ENCODE measurements around the gene SLC25A24. TPM values are rescaled to one million over a fixed set of nuclear protein-coding genes. Genes with fewer than 3 reads are reported as not detected.

The SLC25A24 gene
- total and polyA plus RNA-seq, 4 experiments from 2014 or later, result 17.3 to 23.1 (median 18.9) TPM

GRCh38 chr1:108117945-108118902 lies 81.9 kb downstream of the SLC25A24 start:
- ChIA-PET POLR2A (ENCODE audit: partially characterized antibody) (interaction anchor here (0.7 kb wide), 1 partner anchor 12 kb away, joined by 3 read pairs; no protein-coding TSS in a partner anchor), CTCF (ENCODE audit: partially characterized antibody) (interaction anchor here (0.6 to 14.0 kb wide), 4 partner anchors 8 to 336 kb away, joined by 3 to 614 read pairs (median 4); no protein-coding TSS in a partner anchor)
- peaks cover 0 to 6% (median 2%) of the 10 kb centered on the region in 4 donors for H3K4me1 Mint-ChIP-seq
- no peaks in the 10 kb centered on the region for H3K4me1 ChIP-seq (ENCODE audit: insufficient read depth, low read length)
- intact Hi-C loops (cut with micrococcal nuclease), result no loop called here
- no peaks in the 10 kb centered on the region for H3K9me3 Mint-ChIP-seq
- no peak for DNase-seq
- H3K4me3 Mint-ChIP-seq, result no peak overlapping the region
- H3K9me3 ChIP-seq (ENCODE audit: control insufficient read depth in 1 of 2, low read length in 2 of 2), result no peaks in the 10 kb centered on the region
- H3K27ac ChIP-seq (ENCODE audit: low read depth, low read length), result no peak overlapping the region
- no peak overlapping the region for H3K27ac Mint-ChIP-seq
- H3K27me3 ChIP-seq (ENCODE audit: insufficient read depth, low read length), result no peaks in the 10 kb centered on the region
- no peaks in the 10 kb centered on the region for H3K36me3 Mint-ChIP-seq
- no peaks in the 10 kb centered on the region for H3K36me3 ChIP-seq (ENCODE audit: insufficient read depth, low read length)
- H3K27me3 Mint-ChIP-seq, result peaks cover 0 to 5% of the 10 kb centered on the region in 2 donors
- H3K4me3 ChIP-seq (ENCODE audit: low read length in 2 of 2), result no peak overlapping the region

- no peaks in the 10 kb centered on the region for H3K36me3 ChIP-seq (ENCODE audit: insufficient read depth, low read length)
- ChIA-PET POLR2A (ENCODE audit: partially characterized antibody) (interaction anchor here (0.7 kb wide), 1 partner anchor 13 kb away, joined by 3 read pairs; no protein-coding TSS in a partner anchor), CTCF (ENCODE audit: partially characterized antibody) (interaction anchor here (14.0 kb wide), 1 partner anchor 335 kb away, joined by 614 read pairs; no protein-coding TSS in a partner anchor)
- H3K4me3 ChIP-seq (ENCODE audit: low read length in 2 of 2), result no peak overlapping the region
- H3K27ac ChIP-seq (ENCODE audit: low read depth, low read length), result no peak overlapping the region
- H3K4me1 ChIP-seq (ENCODE audit: insufficient read depth, low read length), result no peaks in the 10 kb centered on the region
- Mint-ChIP-seq H3K27me3 (peaks cover 2 to 3% of the 10 kb centered on the region in 2 donors), H3K4me1 (peaks cover 0 to 6% (median 3%) of the 10 kb centered on the region in 4 donors), H3K36me3 (no peaks in the 10 kb centered on the region), H3K9me3 (no peaks in the 10 kb centered on the region), H3K4me3 (no peak overlapping the region), H3K27ac (no peak overlapping the region)
- no peaks in the 10 kb centered on the region for H3K27me3 ChIP-seq (ENCODE audit: insufficient read depth, low read length)
- no peak for DNase-seq
- intact Hi-C loops (cut with micrococcal nuclease), result no loop called here
- no peaks in the 10 kb centered on the region for H3K9me3 ChIP-seq (ENCODE audit: control insufficient read depth in 1 of 2, low read length in 2 of 2)
These were observed 82.9 kb downstream of the SLC25A24 start for GRCh38 chr1:108117237-108117636.

GRCh38 chr1:108114033-108114599 lies 86.0 kb downstream of the SLC25A24 start:
- Histone ChIP-seq H3K36me3 (ENCODE audit: insufficient read depth, low read length) (no peaks in the 10 kb centered on the region), H3K9me3 (ENCODE audit: control insufficient read depth in 1 of 2, low read length in 2 of 2) (no peaks in the 10 kb centered on the region), H3K4me3 (ENCODE audit: low read length in 2 of 2) (no peak overlapping the region), H3K27me3 (ENCODE audit: insufficient read depth, low read length) (no peaks in the 10 kb centered on the region), H3K27ac (ENCODE audit: low read depth, low read length) (no peak overlapping the region), H3K4me1 (ENCODE audit: insufficient read depth, low read length) (no peaks in the 10 kb centered on the region)
- H3K9me3 Mint-ChIP-seq, result no peaks in the 10 kb centered on the region
- ChIA-PET CTCF (ENCODE audit: partially characterized antibody) (no interaction called here), POLR2A (ENCODE audit: partially characterized antibody) (no interaction called here)
- H3K27ac Mint-ChIP-seq, result no peak overlapping the region
- no peaks in the 10 kb centered on the region for H3K36me3 Mint-ChIP-seq
- peaks cover 0 to 2% of the 10 kb centered on the region in 2 donors for H3K27me3 Mint-ChIP-seq
- DNase-seq, result no peak
- intact Hi-C loops (cut with micrococcal nuclease), result no loop called here
- no peak overlapping the region for H3K4me3 Mint-ChIP-seq
- H3K4me1 Mint-ChIP-seq, result peaks cover 0 to 4% (median 3%) of the 10 kb centered on the region in 4 donors

- H3K4me3 Mint-ChIP-seq, result no peak overlapping the region
- Histone ChIP-seq H3K27me3 (ENCODE audit: insufficient read depth, low read length) (no peaks in the 10 kb centered on the region), H3K4me3 (ENCODE audit: low read length in 2 of 2) (no peak overlapping the region), H3K36me3 (ENCODE audit: insufficient read depth, low read length) (no peaks in the 10 kb centered on the region), H3K4me1 (ENCODE audit: insufficient read depth, low read length) (no peaks in the 10 kb centered on the region), H3K27ac (ENCODE audit: low read depth, low read length) (no peak overlapping the region), H3K9me3 (ENCODE audit: control insufficient read depth in 1 of 2, low read length in 2 of 2) (no peaks in the 10 kb centered on the region)
- peaks cover 0 to 2% of the 10 kb centered on the region in 2 donors for H3K27me3 Mint-ChIP-seq
- no peak overlapping the region for H3K27ac Mint-ChIP-seq
- POLR2A ChIA-PET (ENCODE audit: partially characterized antibody), result no interaction called here
- no peaks in the 10 kb centered on the region for H3K9me3 Mint-ChIP-seq
- H3K4me1 Mint-ChIP-seq, result peaks cover 0 to 4% (median 3%) of the 10 kb centered on the region in 4 donors
- no peaks in the 10 kb centered on the region for H3K36me3 Mint-ChIP-seq
- intact Hi-C loops (cut with micrococcal nuclease), result no loop called here
- CTCF ChIA-PET (ENCODE audit: partially characterized antibody), result interaction anchor here (0.7 kb wide), 1 partner anchor 11 kb away, joined by 3 read pairs; no protein-coding TSS in a partner anchor
- DNase-seq, result no peak
These were observed 86.6 kb downstream of the SLC25A24 start for GRCh38 chr1:108113496-108113895.

- H3K4me3 Mint-ChIP-seq, result no peak overlapping the region
- H3K27me3 Mint-ChIP-seq, result peaks cover 0 to 2% of the 10 kb centered on the region in 2 donors
- no peak overlapping the region for H3K27ac Mint-ChIP-seq
- intact Hi-C loops (cut with micrococcal nuclease), result no loop called here
- ChIA-PET CTCF (ENCODE audit: partially characterized antibody) (interaction anchor here (1.5 kb wide), 1 partner anchor 16 kb away, joined by 3 read pairs; no protein-coding TSS in a partner anchor), POLR2A (ENCODE audit: partially characterized antibody) (no interaction called here)
- H3K36me3 Mint-ChIP-seq, result no peaks in the 10 kb centered on the region
- H3K4me1 ChIP-seq (ENCODE audit: insufficient read depth, low read length), result no peaks in the 10 kb centered on the region
- no peak overlapping the region for H3K27ac ChIP-seq (ENCODE audit: low read depth, low read length)
- H3K4me3 ChIP-seq (ENCODE audit: low read length in 2 of 2), result no peak overlapping the region
- H3K36me3 ChIP-seq (ENCODE audit: insufficient read depth, low read length), result no peaks in the 10 kb centered on the region
- no peak for DNase-seq
- H3K4me1 Mint-ChIP-seq, result peaks cover 0 to 4% (median under 1%) of the 10 kb centered on the region in 4 donors
- no peaks in the 10 kb centered on the region for H3K9me3 ChIP-seq (ENCODE audit: control insufficient read depth in 1 of 2, low read length in 2 of 2)
- peaks cover 0 to 5% (median 0%) of the 10 kb centered on the region in 8 donors for H3K9me3 Mint-ChIP-seq
- no peaks in the 10 kb centered on the region for H3K27me3 ChIP-seq (ENCODE audit: insufficient read depth, low read length)
These were observed 90.7 kb downstream of the SLC25A24 start for GRCh38 chr1:108109295-108109973.

GRCh38 chr1:108108119-108108518 lies 92.0 kb downstream of the SLC25A24 start:
- Mint-ChIP-seq H3K4me3 (no peak overlapping the region), H3K27ac (no peak overlapping the region), H3K36me3 (no peaks in the 10 kb centered on the region), H3K27me3 (peaks cover 0 to 2% of the 10 kb centered on the region in 2 donors), H3K4me1 (peaks cover 0 to 4% (median under 1%) of the 10 kb centered on the region in 4 donors), H3K9me3 (peaks cover 0 to 5% (median 0%) of the 10 kb centered on the region in 8 donors)
- DNase-seq, result no peak
- no peaks in the 10 kb centered on the region for H3K36me3 ChIP-seq (ENCODE audit: insufficient read depth, low read length)
- H3K4me1 ChIP-seq (ENCODE audit: insufficient read depth, low read length), result no peaks in the 10 kb centered on the region
- H3K27me3 ChIP-seq (ENCODE audit: insufficient read depth, low read length), result no peaks in the 10 kb centered on the region
- no peaks in the 10 kb centered on the region for H3K9me3 ChIP-seq (ENCODE audit: control insufficient read depth in 1 of 2, low read length in 2 of 2)
- POLR2A ChIA-PET (ENCODE audit: partially characterized antibody), result no interaction called here
- H3K27ac ChIP-seq (ENCODE audit: low read depth, low read length), result no peak overlapping the region
- no peak overlapping the region for H3K4me3 ChIP-seq (ENCODE audit: low read length in 2 of 2)
- intact Hi-C loops (cut with micrococcal nuclease), result no loop called here
- CTCF ChIA-PET (ENCODE audit: partially characterized antibody), result interaction anchor here (1.5 kb wide), 1 partner anchor 17 kb away, joined by 3 read pairs; no protein-coding TSS in a partner anchor

Measured in CD4-positive, alpha-beta memory T cell (primary cell).